ENCODE results near the gene COL8A1.
"Not testable (repeated sequence)": the region's sequence is repeated elsewhere in the genome, so short reads cannot be mapped to it uniquely, and the experiment has no call there.

The COL8A1 gene

DNA sequence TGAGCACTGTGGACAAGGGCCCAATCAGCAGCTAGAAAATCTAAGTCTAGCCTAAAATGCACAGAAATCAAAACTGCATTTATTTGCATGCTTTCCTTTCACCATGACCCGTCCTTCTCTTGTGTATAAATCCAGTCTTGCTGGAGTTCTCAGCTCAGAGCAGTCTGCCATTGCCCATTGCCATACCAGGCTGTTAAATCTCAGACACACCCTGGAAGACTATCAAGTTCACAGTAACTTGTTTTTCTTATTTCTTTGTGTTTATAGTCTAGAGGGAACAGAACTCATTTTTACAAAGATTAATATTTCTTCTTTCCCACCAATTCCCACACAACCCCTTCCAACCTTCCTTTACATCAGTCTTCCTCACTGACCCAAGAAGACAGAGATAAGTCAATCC lies 85.9 kb downstream of the COL8A1 start:
- in situ Hi-C loops (cut with HindIII; ENCODE audit: low pct_ligation_motif_present, low pct_unique_long_range_greater_than_20kb, low sequenced_read_pairs): no loop called here
- no peak for DNase-seq

DNA sequence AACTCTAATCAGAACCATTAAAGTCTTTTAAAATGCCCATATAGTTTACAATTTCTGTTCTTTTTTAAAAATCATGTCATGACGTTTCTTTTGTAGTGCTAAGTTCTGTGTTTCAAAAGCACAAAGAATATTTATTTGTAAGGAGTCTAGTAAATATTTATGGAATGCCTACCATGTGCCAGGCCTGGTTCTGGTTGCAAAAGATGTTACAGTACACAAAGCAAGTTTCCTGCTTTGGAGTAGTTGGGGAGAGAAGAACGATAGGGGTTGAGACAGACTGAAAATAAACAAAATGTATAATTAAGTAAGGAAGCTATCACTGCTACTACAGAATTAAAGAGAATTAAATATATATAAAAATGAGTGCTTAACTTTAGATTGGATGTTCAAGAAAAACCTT lies 92.5 kb downstream of the COL8A1 start:
- no peak for DNase-seq
- in situ Hi-C loops (cut with HindIII; ENCODE audit: low pct_ligation_motif_present, low pct_unique_long_range_greater_than_20kb, low sequenced_read_pairs): no loop called here

- no peak for DNase-seq
- in situ Hi-C loops (cut with HindIII; ENCODE audit: low pct_ligation_motif_present, low pct_unique_long_range_greater_than_20kb, low sequenced_read_pairs): no loop called here
These were observed 93.1 kb downstream of the COL8A1 start for GRCh38 chr3:99731499-99731898.

DNA sequence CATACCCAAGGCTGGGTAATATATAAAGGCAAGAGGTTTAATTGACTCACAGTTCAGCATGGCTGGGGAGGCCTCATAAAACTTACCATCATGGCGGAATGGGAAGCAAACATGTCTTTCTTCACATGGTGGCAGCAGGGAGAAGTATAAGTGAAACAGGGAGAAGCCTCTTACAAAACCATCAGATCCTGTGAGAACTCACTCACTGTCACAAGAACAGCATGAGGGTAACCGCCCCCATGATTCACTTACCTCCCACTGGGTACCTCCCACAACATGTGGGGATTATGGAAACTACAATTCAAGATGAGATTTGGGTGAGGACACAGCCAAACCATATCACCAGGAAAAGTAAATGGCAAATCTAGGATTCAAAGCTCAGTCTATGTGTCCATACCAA lies 102.0 kb downstream of the COL8A1 start:
- not testable (repeated sequence) for DNase-seq

GRCh38 chr3:99741588-99741987 lies 103.2 kb downstream of the COL8A1 start:
- in situ Hi-C loops (cut with HindIII; ENCODE audit: low pct_ligation_motif_present, low pct_unique_long_range_greater_than_20kb, low sequenced_read_pairs): no loop called here

More for the DNA sequence above, 102.0 kb downstream of the COL8A1 start:
- in situ Hi-C loops (cut with HindIII; ENCODE audit: low pct_ligation_motif_present, low pct_unique_long_range_greater_than_20kb, low sequenced_read_pairs): not testable (repeated sequence)

GRCh38 chr3:99747915-99748314 lies 109.5 kb downstream of the COL8A1 start:
- in situ Hi-C loops (cut with HindIII; ENCODE audit: low pct_ligation_motif_present, low pct_unique_long_range_greater_than_20kb, low sequenced_read_pairs): no loop called here

More at GRCh38 chr3:99741588-99741987, 103.2 kb downstream of the COL8A1 start:
- DNase-seq: no peak

DNA sequence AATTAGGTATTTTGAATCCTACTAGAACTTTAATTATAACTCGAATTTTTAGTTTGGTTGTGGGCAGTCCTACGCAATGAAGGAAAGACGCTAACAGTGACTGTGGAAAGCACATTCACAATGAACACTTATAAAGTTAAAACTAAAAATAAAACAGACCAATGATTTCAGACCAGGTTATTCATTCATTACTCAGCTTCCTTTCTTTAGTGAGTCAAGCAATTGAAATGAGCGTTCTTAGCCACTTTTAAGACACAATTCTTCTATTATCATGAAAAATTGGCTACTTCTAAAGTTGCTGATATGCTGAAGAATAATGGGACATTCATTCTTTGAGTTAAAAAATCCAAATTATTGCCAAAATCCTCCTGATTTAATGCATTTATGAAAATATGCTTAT lies 113.3 kb downstream of the COL8A1 start:
- in situ Hi-C loops (cut with HindIII; ENCODE audit: low pct_ligation_motif_present, low pct_unique_long_range_greater_than_20kb, low sequenced_read_pairs): no loop called here
- peak; percentile 59 for DNase-seq

More at GRCh38 chr3:99747915-99748314, 109.5 kb downstream of the COL8A1 start:
- DNase-seq: no peak

DNA sequence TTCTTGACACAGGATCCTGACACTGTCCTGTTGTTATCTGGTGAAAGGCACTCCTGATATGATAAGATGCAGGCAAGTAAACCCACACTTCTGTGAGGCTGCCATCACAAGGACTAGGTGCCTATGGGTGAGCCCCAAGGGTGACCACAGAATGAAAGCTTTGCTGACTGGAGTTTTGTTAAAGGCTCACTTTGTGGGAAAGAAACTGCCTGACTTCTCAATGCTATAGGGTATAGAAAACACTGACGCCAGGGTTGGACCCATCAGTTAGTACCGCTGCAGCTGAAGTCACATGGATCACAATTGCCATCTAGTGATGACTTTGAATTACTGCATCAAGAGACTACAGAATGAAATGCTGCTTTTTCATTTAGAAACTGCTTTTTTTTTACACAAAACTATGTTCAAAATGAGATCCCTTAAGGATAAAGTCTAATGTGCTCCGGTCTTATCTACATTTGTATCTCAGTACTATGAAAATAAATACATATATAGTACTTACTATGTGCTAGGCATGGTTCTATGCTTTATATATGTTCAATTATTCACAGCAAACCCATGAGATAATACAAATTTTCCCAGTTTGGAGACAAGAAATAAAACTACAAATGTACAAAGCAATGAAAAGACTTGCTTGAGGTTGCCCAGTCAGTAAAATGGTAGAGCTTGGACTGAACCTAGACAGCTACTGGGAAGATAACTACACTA lies 115.0 kb downstream of the COL8A1 start:
- DNase-seq: peak; percentile 62
- in situ Hi-C loops (cut with HindIII; ENCODE audit: low pct_ligation_motif_present, low pct_unique_long_range_greater_than_20kb, low sequenced_read_pairs): no loop called here

- no peak for DNase-seq
- in situ Hi-C loops (cut with HindIII; ENCODE audit: low pct_ligation_motif_present, low pct_unique_long_range_greater_than_20kb, low sequenced_read_pairs): no loop called here
These were observed 117.4 kb downstream of the COL8A1 start for GRCh38 chr3:99755831-99756230.

GRCh38 chr3:99757966-99758365 lies 119.6 kb downstream of the COL8A1 start:
- in situ Hi-C loops (cut with HindIII; ENCODE audit: low pct_ligation_motif_present, low pct_unique_long_range_greater_than_20kb, low sequenced_read_pairs): no loop called here
- DNase-seq: no peak

DNA sequence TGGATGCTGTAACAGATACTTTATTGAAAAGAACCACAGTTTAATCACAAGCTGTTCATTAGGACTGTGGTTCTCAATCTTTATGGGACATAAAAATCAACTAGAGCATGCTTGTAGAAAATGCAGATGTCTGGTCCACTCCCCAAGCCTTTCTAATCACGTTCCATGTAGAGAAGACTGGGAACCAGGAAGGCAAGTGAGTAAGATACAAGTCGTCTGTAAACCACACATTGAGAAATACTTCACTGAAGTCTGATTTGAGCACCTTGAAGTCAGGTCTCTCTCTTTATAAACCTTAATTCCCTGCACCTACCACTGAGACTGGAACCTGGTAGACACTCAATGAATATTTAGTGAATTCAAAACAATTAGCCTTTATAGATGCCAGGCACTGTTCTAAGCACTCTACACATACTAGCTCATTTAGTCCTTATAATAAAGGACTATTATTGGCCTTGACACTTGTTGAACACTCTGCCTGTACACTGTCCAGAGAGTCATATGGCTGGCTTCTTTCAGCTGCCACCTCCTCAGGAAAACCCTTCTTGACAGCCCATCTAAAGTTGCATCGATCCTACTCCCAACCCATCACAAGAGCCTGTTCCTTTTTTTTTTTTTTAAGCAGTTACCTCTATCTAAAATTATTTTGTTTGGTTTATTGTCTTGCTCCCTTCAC lies 120.2 kb downstream of the COL8A1 start:
- in situ Hi-C loops (cut with HindIII; ENCODE audit: low pct_ligation_motif_present, low pct_unique_long_range_greater_than_20kb, low sequenced_read_pairs): no loop called here
- DNase-seq: no peak

DNA sequence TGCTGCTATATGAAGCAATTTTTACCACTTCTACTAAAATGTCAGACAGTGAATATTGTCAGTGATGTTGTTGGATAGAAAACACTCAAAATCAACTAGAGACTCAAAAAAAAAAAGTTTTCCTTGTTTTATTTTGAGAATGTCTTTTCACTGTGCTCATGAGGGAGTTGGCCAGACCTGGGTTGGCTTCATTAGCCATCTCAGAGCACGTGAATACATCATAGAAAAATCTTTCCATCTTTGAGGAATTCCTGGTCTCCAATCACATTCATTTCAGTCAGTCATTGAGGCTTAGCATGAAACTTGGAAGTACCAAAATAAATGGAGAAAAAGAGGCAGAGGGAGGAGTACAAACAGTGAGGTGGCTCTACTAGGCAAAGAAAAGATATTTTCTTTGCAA lies 121.6 kb downstream of the COL8A1 start:
- in situ Hi-C loops (cut with HindIII; ENCODE audit: low pct_ligation_motif_present, low pct_unique_long_range_greater_than_20kb, low sequenced_read_pairs): no loop called here
- DNase-seq: no peak

DNA sequence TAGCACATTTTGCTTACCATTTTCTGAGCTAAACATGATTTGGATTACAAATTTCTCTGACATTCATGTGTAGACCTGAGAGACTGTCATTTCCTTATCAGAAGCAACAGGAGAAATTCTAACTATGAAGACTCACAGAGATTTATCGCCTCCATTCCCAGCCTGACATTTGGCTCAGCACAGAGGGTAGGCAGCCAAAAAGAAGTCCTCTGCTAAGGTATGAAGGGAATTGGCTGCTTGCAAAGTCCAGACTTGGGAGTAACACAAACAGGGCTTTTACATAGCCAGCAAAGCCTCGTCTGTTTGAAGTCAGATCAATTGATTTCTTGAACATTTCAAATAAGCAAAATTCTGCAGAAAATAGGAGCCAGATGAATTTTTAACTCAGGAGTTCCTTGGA lies 122.2 kb downstream of the COL8A1 start:
- in situ Hi-C loops (cut with HindIII; ENCODE audit: low pct_ligation_motif_present, low pct_unique_long_range_greater_than_20kb, low sequenced_read_pairs): no loop called here
- DNase-seq: no peak

DNA sequence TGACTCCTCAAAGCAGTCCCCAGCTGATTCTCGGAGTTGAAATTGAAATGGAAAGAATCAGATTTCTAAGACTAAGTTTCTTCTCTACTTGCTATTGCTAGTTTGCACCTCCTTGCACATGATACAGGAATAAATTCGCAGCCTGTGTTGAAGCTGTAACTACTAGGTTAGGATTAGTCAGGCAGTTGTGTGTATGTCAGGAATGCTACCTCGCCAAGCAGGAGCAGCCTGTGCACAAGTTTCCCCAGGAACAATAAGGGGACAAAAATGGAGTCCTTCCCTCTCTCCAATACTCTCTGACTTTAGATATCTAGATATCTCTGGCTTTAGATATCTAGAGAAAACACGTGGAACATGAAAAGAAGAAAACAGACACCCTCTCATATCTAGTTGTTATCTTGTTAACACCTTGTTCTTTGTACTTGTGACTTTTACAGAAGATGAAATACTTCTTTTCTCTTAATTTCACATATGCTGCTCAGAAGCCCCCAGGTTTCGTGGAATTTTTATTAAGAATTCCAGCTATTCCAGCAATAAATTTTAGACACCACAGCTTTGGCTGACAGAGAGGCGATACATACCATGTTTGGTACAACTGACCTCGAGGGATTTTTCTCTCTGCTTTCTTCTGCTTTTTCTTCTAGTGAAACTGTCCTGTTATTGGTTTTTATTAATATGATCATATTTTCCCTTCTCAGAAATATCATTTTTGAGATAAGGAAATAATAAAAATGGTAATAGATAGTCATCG lies 123.2 kb downstream of the COL8A1 start:
- in situ Hi-C loops (cut with HindIII; ENCODE audit: low pct_ligation_motif_present, low pct_unique_long_range_greater_than_20kb, low sequenced_read_pairs): no loop called here
- no peak for DNase-seq

GRCh38 chr3:99762901-99763300 lies 124.5 kb downstream of the COL8A1 start:
- in situ Hi-C loops (cut with HindIII; ENCODE audit: low pct_ligation_motif_present, low pct_unique_long_range_greater_than_20kb, low sequenced_read_pairs): no loop called here
- no peak for DNase-seq

GRCh38 chr3:99764377-99764776 lies 126.0 kb downstream of the COL8A1 start:
- DNase-seq: no peak
- in situ Hi-C loops (cut with HindIII; ENCODE audit: low pct_ligation_motif_present, low pct_unique_long_range_greater_than_20kb, low sequenced_read_pairs): no loop called here

GRCh38 chr3:99765042-99765942 lies 126.9 kb downstream of the COL8A1 start:
- DNase-seq: no peak
- in situ Hi-C loops (cut with HindIII; ENCODE audit: low pct_ligation_motif_present, low pct_unique_long_range_greater_than_20kb, low sequenced_read_pairs): no loop called here

- in situ Hi-C loops (cut with HindIII; ENCODE audit: low pct_ligation_motif_present, low pct_unique_long_range_greater_than_20kb, low sequenced_read_pairs): no loop called here
- DNase-seq: no peak
These were observed 128.9 kb downstream of the COL8A1 start for GRCh38 chr3:99767291-99767690.

DNA sequence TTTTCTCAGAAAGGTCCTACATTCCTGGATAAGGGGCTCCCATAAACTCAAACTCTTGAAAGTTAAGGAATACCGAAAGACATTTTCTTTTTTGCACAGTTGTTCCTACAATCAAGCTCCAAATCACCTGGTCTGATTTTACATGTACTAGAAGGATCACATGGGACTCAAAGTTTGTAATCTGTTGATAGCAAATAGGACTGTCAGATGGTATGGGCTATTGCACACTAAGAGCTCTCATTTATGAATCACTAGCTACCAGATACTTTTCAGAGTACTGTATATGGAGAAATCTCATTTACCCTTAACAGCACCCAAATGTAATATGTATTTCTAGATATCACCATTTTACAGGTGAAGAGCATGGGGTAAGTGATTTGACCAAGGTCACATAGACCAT lies 129.7 kb downstream of the COL8A1 start:
- in situ Hi-C loops (cut with HindIII; ENCODE audit: low pct_ligation_motif_present, low pct_unique_long_range_greater_than_20kb, low sequenced_read_pairs): no loop called here

More for the DNA sequence above, 129.7 kb downstream of the COL8A1 start:
- no peak for DNase-seq

Data from ACHN (cell line).